H4 (cell line): ENCODE measurements around the gene COBLL1. TPM values are rescaled to one million over a fixed set of nuclear protein-coding genes. Genes with fewer than 3 reads are reported as not detected.
"Not testable (repeated sequence)": the region's sequence is repeated elsewhere in the genome, so short reads cannot be mapped to it uniquely, and the experiment has no call there.

Experiments
- DNase-seq: peaks from one replicate; pipeline ENCODE4 v3.0.0-alpha.2; 2015; ENCODE audit warnings: low spot score
- total RNA-seq: library from RNA; depleted of rRNA; stranded (reverse); fragments of >200 nt; shearing (Covaris generic); gene quantifications from 2 replicates; pipeline ENCODE4 v1.2.3, GENCODE V29; 2014

The COBLL1 gene
- total RNA-seq, 1 experiment from 2014 or later, result 15.8 TPM

GRCh38 chr2:164717000-164717803 is 124.4 kb downstream of the COBLL1 start:
- DNase-seq, result no peak

DNA sequence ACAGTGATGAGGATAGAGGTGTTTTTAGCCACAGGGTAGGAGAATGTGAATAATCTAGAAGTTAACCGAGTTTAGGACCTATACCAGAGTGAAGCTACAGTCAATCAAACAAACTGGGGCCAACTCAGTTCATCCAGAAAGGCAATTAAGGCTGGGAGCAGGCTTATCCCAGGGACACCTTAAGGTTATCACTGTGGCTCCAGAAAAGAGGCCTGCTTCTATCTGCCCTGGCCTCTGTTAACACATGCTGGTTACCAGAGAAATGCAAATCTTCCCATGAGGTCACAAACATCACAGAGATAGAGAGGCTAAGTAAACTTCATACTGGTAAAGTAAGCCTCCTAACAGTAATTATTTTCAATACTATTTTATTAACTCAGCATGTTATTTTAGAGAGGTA is 127.2 kb downstream of the COBLL1 start:
- DNase-seq, result no peak

DNA sequence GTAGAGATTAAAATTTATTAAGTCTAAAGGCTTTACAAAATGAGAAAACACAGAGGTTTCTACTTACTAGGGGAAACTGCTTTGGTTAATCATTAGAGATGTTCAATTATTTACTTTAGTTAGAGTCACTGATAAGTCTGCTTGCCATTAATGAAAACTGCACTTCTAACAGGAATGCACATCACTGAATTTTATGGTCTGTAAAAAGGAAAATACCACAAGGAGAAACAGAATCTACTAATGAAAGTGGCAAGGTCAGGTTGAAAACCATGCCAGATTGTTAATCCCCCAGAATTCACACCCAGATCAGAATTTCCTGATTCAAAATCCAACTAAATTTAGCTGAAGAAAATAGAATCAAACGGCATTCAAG is 129.9 kb downstream of the COBLL1 start:
- no peak for DNase-seq

GRCh38 chr2:164710837-164711765 is 130.5 kb downstream of the COBLL1 start:
- no peak for DNase-seq

- not testable (repeated sequence) for DNase-seq
These were observed 131.3 kb downstream of the COBLL1 start for GRCh38 chr2:164710252-164710836.

DNA sequence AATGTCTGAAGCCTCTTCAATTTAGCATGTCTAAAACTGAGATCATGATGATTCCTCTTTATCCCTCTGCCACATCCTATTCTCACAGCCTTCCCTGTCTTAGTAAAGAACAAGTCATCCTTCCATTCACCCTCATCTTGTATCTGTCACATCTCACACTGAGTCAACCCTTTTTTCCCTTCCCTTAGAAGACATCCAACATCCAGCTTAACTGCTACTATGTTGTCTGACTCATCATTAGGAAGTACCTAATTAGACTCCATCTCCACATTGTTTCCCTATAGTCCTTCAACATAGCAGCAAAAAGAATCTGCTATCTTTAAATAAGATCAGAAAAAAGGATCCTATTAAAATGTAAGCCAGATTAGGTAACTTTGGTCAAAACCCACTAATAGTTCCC is 135.1 kb downstream of the COBLL1 start:
- peak; percentile 10 for DNase-seq

- DNase-seq, result no peak
These were observed 136.0 kb downstream of the COBLL1 start for GRCh38 chr2:164705412-164706167.

DNA sequence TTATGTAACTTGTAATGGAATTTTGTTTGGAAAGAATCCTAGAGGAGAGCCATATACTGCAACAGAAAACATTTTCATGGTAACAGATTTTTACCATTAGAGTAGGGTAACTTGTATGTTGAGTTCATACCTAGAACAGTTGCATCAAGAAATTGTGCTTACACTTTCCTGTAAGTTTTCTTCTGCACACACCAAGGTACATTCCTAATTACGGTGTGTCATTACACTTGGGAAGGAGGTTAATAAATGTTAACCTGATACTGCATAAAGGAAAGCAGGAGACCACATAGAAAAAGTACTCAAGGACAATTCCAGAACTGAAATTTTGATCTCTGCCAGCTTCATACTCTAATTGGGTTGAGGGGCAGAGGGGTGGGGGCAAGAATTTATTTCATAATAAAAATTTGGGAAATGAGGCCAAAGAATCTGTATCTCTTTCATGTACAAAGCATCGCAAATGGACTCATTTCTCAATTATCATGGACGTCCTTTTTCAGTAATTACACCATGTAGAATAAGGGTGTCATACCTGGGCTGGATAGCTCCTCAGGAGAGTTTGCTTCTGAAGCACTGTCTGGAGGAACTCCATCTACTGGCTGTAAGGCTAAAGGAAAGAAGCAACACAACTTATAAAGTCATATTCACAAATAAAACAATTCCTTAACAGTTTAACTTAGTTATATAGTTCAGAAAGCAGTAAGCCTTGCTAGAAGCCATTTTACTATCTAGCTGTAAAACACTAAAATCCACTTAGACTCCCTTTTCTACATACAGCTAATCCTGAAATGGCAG is 137.5 kb downstream of the COBLL1 start:
- DNase-seq, result no peak

GRCh38 chr2:164701565-164701964 is 140.1 kb downstream of the COBLL1 start:
- DNase-seq, result no peak

DNA sequence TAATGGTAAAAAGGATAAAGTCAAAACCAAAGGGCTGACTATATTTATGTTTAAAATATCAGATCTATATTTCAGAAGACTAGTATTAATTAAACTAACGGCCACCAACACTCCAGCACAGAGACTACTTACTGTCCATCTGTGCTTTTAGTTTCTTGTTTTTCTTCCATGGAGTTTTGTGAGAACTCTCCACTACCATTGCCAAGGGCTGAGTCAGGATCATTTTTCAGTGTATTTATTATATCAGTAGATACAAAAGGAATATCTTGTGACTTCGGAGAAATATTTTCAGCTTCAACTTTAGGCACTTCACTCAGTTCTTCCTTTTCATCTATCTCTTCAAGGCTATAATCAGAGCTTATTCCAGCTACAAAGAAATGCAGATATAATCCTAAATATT is 141.2 kb downstream of the COBLL1 start:
- DNase-seq, result no peak

GRCh38 chr2:164697688-164698461 is 143.7 kb downstream of the COBLL1 start:
- no peak for DNase-seq

DNA sequence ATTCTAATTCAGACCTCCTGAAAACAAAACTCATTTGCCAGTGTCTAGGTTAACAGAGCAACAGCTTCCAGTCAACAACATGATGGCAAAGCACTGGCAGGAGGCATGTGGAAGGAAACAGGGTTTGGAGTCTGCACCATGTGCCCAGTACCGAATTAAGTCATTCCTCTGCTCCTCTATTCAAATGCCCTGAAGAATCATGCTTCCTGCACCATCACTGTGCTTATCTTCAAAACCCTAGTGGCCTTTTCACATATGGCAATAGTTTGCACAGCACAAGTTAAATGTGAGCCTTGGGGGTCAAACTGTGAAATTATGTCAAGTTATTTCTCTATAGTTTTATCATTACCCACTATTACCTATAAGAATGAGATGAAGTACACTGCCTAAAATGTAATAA is 145.0 kb downstream of the COBLL1 start:
- no peak for DNase-seq

DNA sequence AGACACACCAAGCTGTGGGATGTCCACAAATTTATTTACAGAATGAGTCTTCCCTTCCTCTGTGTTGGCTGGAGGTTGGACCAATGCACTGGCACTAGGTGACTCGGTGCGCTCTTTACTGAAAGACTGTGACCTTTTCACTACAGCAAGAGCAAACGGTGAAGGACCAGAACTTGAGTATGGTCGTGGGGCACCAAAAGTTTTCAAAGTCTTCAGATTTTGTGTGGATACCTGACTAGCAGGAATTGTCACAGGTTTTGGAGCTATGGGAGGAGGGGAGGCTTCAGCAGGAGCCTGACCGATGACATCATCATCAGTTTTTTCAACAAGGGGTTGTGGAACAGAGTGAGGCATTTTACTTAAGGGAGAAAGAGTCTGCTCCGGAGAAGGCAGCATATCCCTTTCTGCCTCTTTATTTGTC is 147.3 kb downstream of the COBLL1 start:
- DNase-seq, result no peak

DNA sequence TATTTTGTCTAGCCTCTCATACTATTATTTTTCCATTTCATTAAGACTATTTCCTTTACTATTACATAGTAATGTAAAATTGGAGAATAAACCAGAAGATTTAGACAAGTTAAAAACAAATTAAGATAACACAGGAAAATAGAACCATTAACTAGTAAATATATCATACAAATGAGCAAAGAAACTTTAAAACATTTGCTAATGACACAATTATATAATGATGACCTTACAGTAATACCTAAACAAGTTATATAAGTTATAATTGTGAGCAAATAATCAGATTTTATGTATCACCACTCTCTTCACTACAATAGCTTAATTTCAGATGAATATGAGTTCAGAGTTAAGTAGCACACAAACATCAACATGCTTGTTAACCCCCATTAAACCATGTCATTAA is 147.8 kb downstream of the COBLL1 start:
- no peak for DNase-seq

- DNase-seq, result no peak
These were observed 148.2 kb downstream of the COBLL1 start for GRCh38 chr2:164693390-164693789.

- DNase-seq, result no peak
These were observed 148.7 kb downstream of the COBLL1 start for GRCh38 chr2:164692958-164693357.

DNA sequence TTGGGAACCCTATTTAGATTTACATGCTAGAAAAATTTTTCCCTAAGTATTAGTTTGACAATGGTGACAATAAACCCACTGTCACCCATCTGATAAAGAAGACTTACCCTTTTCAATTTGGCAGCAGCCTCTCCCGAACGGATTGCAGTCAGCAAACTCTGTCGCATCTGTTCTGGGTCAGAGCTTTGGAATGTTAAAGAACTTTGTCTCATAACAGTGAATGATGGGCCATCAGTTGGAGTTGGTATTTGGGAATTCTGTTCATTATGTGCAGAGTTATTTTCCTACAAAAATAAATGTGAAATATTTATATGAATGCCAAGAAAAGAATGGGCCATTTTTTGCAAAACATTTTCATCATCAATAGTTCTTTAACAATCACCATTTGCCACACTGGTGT is 149.5 kb downstream of the COBLL1 start:
- no peak for DNase-seq

DNA sequence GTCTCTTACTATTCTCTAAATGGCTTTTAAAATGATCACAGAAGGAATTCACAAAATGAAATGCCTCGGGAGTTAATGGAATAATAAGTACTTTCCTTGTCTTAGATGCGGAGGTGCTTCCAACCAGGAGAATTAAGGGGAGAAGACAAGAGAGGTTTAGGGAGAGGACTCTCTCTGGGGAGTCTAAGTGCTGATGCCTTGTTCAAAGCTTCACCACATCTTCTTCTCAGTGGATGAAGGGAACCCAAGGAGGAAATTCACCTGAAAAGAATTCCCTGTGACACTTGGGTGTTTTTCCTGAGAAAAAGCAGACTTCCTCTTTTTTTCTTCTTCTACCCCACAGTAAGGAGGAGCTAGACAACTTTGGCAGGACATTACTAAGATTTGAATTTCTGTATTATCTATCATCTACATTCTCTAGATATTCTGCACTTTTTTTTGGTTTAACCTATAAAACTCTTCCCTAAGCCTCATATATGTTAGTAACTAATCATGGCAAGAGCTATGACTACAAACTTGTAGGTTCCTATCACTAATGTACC is 150.2 kb downstream of the COBLL1 start:
- no peak for DNase-seq

DNA sequence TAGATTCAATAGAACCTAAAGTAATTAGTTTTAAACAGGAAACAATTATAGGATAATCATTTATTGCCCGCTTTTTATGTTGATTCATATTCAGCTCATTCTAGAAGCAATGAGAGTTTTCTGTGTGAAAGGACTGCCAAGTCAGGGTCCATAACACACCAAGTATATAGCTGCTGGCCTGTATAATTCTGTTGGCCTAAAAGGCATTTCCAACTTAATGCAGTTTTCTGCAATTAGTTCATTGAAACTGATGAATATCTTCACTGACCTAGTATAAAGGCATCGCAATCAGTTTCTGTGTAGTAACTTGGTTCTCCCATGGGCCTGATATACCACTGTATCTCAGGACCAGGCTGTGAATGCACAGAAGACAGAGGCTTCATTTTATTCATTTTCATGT is 151.3 kb downstream of the COBLL1 start:
- no peak for DNase-seq

DNA sequence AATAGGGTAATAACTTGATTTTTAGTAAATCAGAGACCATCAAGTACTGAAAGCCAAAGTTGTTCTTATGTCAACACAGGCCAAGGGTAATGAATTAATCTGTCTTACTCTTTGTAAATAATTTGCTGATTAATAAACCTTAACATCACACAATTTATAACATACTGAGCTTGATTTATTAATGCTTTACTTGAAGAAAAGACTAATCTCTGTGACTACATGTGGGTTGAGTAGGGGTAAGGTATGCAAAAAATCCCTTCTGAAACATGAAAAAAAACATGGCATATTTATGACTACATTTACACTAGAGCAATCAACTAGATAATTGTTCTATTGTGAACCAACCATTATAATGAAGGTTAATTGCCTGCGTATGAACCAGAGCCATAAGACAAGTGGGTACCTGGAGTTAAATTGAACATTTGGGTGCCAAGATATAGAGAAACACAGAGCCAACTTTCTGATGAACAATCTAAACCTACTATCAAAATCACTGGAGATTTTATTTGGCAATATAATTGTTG is 152.7 kb downstream of the COBLL1 start:
- no peak for DNase-seq
